Measurements from ENCODE around the gene LYRM2.

- TF ChIP-seq CTCF (IDR thresholded peaks at IDR 0.05; ENCODE audit: poor library complexity) = no peak
- no peak for TF ChIP-seq EZH2 (IDR thresholded peaks at IDR 0.05; ENCODE audit: borderline replicate concordance)
- TF ChIP-seq EZH2phosphoT487 (IDR thresholded peaks at IDR 0.05; ENCODE audit: low read depth, severe bottlenecking, unreplicated experiment) = no peak
Measured at GRCh38 chr6:89649682-89650081, 11.1 kb upstream of the LYRM2 start.

Measured in hepatocyte (in vitro differentiated cells).